ENCODE data around the gene TOP1.

DNA sequence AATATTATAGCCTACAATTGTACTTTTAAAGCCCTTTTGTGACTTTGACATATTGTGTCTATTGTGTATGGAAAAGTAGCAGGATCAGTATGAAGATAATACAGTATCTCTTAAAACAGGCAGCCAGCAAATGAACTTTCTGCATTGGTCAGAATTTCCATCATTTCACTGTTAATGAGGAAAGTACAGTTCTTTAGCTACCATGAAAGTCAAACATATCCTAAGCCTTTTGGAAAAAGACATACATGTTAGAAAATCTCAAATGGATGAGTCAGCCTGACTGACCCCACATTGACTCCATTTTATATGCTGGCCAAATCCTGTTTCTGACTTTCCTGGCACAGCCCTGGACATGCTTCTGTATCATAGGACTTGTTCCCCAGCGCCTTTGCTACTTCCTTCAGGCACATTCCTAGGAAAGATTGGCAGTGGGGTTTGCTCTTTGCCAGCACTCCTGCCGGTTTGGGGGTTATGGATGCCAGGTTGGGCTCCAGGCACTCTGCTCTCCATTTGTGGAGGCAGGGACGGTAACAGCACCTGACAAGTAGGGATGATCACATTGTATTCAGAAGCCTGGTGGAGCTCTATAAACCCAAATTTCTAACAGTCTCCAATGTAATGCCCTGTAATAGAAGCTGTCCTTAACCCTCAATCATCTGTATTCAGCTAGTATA is 43.7 kb downstream of the TOP1 start:
- TF ChIP-seq, protein P1, sequence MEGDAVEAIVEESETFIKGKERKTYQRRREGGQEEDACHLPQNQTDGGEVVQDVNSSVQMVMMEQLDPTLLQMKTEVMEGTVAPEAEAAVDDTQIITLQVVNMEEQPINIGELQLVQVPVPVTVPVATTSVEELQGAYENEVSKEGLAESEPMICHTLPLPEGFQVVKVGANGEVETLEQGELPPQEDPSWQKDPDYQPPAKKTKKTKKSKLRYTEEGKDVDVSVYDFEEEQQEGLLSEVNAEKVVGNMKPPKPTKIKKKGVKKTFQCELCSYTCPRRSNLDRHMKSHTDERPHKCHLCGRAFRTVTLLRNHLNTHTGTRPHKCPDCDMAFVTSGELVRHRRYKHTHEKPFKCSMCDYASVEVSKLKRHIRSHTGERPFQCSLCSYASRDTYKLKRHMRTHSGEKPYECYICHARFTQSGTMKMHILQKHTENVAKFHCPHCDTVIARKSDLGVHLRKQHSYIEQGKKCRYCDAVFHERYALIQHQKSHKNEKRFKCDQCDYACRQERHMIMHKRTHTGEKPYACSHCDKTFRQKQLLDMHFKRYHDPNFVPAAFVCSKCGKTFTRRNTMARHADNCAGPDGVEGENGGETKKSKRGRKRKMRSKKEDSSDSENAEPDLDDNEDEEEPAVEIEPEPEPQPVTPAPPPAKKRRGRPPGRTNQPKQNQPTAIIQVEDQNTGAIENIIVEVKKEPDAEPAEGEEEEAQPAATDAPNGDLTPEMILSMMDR (IDR thresholded peaks at IDR 0.05) = no peak
- no peak for TF ChIP-seq EP300 (IDR thresholded peaks at IDR 0.05)

All from stomach (tissue), 4 donors.